Measurements from ENCODE around the gene PRRT1B. TPM values are rescaled to one million over a fixed set of nuclear protein-coding genes. Genes with fewer than 3 reads are reported as not detected.
A peak's percentile ranks its signal among the peaks of the same experiment; 100 is the strongest.

PRRT1B gene
- total RNA-seq, 1 experiment from 2014 or later: 1.2 TPM

- TF ChIP-seq AR (CRISPR knock-in tag; IDR thresholded peaks at IDR 0.05) (no peak), EMX1 (CRISPR knock-in tag; IDR thresholded peaks at IDR 0.05) (peak; percentile 13; the same call in 1 of the 2 replicates), NFYB (CRISPR knock-in tag; conservative IDR thresholded peaks at IDR 0.05; ENCODE audit: low read depth) (no peak), ZNF416 (CRISPR knock-in tag; IDR thresholded peaks at IDR 0.05) (no peak), ZBTB43 (CRISPR knock-in tag; IDR thresholded peaks at IDR 0.05) (no peak), NFE2L1 (CRISPR knock-in tag; IDR thresholded peaks at IDR 0.05) (no peak), ZNF281 (CRISPR knock-in tag; IDR thresholded peaks at IDR 0.05) (no peak), ZNF232 (CRISPR knock-in tag; IDR thresholded peaks at IDR 0.05) (no peak)
- TF ChIP-seq, protein P1, sequence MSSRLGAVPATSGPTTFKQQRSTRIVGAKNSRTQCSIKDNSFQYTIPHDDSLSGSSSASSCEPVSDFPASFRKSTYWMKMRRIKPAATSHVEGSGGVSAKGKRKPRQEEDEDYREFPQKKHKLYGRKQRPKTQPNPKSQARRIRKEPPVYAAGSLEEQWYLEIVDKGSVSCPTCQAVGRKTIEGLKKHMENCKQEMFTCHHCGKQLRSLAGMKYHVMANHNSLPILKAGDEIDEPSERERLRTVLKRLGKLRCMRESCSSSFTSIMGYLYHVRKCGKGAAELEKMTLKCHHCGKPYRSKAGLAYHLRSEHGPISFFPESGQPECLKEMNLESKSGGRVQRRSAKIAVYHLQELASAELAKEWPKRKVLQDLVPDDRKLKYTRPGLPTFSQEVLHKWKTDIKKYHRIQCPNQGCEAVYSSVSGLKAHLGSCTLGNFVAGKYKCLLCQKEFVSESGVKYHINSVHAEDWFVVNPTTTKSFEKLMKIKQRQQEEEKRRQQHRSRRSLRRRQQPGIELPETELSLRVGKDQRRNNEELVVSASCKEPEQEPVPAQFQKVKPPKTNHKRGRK (CRISPR knock-in tag; IDR thresholded peaks at IDR 0.05; ENCODE audit: borderline replicate concordance): no peak
- TF ChIP-seq, protein P2, sequence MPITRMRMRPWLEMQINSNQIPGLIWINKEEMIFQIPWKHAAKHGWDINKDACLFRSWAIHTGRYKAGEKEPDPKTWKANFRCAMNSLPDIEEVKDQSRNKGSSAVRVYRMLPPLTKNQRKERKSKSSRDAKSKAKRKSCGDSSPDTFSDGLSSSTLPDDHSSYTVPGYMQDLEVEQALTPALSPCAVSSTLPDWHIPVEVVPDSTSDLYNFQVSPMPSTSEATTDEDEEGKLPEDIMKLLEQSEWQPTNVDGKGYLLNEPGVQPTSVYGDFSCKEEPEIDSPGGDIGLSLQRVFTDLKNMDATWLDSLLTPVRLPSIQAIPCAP (CRISPR knock-in tag; IDR thresholded peaks at IDR 0.05): no peak
These were observed 44.3 kb upstream of the PRRT1B start (continued) for GRCh38 chr9:131500939-131501541.

DNA sequence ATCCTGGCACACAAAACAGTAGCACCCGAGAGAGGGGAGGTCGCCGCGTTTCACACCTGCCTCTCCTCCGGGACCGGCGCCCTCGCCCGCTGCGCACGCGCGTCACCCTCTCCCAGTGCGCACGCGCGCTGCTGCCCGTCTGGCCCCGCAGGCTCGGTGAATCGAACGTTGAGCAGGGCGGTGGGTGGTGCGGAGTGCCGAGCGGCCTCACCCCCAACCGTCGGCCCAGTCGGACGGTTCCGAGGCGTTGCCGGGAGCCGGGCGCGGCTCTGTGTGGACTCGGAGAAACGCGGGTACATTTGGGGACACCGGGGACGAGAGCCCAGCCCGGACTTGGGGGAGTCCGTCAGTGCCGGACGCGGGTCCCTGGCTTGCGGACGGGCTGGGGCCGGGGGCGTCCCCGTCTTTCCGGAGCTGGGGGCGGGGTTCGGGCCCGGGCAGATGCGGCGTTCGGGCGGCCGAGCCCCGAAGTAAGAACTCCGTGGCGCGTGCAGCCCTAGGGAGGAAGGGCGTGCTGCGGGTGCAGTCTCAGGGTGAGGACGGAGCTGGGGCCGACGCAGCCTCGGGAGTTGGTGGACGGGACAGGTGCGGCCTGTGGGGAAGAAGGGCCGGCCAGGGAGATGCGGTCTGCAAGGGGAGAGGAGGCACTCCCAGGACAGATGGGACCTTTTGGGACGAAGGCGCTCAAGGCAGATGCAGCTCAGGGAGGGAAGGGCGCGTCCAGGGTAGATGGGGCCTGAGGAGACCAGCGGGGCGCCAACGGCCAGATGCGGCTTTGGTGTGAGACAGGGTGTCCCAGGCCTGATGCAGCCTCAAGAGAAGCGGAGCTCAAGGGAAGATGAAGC lies 42.3 kb upstream of the PRRT1B start, which contains the start of gene POMT1:
Gene POMT1, plus strand, starts transcription at position 138 of the 845 bp plus-strand sequence. CDS start 1,301 bp downstream, outside the sequence.
- peak; percentile 87 for DNase-seq (ENCODE audit: low spot score)
- ATAC-seq: peak; percentile 66
- Mint-ChIP-seq H3K4me1 (peaks cover 18% of the 10 kb centered on the region), H3K9me3 (no peaks in the 10 kb centered on the region), H3K4me3 (peak within 1 kb of the TSS; percentile 87), H3K36me3 (peaks cover 35% of the 10 kb centered on the region), H3K27ac (peak within 1 kb of the TSS; percentile 76; the same call in 1 of the 2 replicates), H3K27me3 (ENCODE audit: low read depth) (peaks cover 9% of the 10 kb centered on the region)
- ChIA-PET POLR2A (interaction anchor here (0.5 to 0.8 kb wide), 3 partner anchors 110 to 1464 kb away, joined by 3 to 5 read pairs (median 3); no protein-coding TSS in a partner anchor), CTCF (interaction anchor here (0.8 to 2.0 kb wide), 9 partner anchors 24 to 228 kb away, joined by 3 to 9 read pairs (median 3); no protein-coding TSS in a partner anchor)
- TF ChIP-seq EMX1 (CRISPR knock-in tag; IDR thresholded peaks at IDR 0.05) (peak; percentile 85), NR2C2 (CRISPR knock-in tag; IDR thresholded peaks at IDR 0.05) (no peak), NFE2L1 (CRISPR knock-in tag; IDR thresholded peaks at IDR 0.05) (no peak; the same call in 1 of the 2 replicates), STAT6 (CRISPR knock-in tag; conservative IDR thresholded peaks at IDR 0.05; ENCODE audit: low read depth) (no peak), RELA (CRISPR knock-in tag; IDR thresholded peaks at IDR 0.05; ENCODE audit: borderline replicate concordance) (0 out of 2 replicates have a peak, but pooled peaks have one; percentile 62)
- TF ChIP-seq, protein P3, sequence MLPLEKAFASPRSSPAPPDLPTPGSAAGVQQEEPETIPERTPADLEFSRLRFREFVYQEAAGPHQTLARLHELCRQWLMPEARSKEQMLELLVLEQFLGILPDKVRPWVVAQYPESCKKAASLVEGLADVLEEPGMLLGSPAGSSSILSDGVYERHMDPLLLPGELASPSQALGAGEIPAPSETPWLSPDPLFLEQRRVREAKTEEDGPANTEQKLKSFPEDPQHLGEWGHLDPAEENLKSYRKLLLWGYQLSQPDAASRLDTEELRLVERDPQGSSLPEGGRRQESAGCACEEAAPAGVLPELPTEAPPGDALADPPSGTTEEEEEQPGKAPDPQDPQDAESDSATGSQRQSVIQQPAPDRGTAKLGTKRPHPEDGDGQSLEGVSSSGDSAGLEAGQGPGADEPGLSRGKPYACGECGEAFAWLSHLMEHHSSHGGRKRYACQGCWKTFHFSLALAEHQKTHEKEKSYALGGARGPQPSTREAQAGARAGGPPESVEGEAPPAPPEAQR (CRISPR knock-in tag; IDR thresholded peaks at IDR 0.05): no peak
- TF ChIP-seq, protein P2 (CRISPR knock-in tag; IDR thresholded peaks at IDR 0.05): peak; percentile 84
- TF ChIP-seq, protein P4, sequence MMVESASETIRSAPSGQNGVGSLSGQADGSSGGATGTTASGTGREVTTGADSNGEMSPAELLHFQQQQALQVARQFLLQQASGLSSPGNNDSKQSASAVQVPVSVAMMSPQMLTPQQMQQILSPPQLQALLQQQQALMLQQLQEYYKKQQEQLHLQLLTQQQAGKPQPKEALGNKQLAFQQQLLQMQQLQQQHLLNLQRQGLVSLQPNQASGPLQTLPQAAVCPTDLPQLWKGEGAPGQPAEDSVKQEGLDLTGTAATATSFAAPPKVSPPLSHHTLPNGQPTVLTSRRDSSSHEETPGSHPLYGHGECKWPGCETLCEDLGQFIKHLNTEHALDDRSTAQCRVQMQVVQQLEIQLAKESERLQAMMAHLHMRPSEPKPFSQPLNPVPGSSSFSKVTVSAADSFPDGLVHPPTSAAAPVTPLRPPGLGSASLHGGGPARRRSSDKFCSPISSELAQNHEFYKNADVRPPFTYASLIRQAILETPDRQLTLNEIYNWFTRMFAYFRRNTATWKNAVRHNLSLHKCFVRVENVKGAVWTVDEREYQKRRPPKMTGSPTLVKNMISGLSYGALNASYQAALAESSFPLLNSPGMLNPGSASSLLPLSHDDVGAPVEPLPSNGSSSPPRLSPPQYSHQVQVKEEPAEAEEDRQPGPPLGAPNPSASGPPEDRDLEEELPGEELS (CRISPR knock-in tag; IDR thresholded peaks at IDR 0.05): peak; percentile 92
